Measurements from ENCODE around the gene RUNX3.

The RUNX3 gene

GRCh38 chr1:24874611-24875234, 55.4 kb downstream of the RUNX3 start:
- Histone ChIP-seq H3K4me3 (ENCODE audit: low read depth in 1 of 2, low read length in 2 of 2) (no peak overlapping the region), H3K27me3 (ENCODE audit: control insufficient read depth in 1 of 2, insufficient read depth in 2 of 2, low read length in 2 of 2) (peaks cover 0 to 6% of the 10 kb centered on the region in 2 donors), H3K9me3 (ENCODE audit: low read length) (no peaks in the 10 kb centered on the region), H3K9ac (ENCODE audit: low read length) (no peak overlapping the region), H3K27ac (ENCODE audit: low read depth, low read length) (no peak overlapping the region), H3K4me1 (ENCODE audit: insufficient read depth, low read length) (no peaks in the 10 kb centered on the region), H3K36me3 (ENCODE audit: insufficient read depth, low read length) (no peaks in the 10 kb centered on the region)

GRCh38 chr1:24874056-24874455, 56.0 kb downstream of the RUNX3 start:
- Histone ChIP-seq H3K4me1 (ENCODE audit: insufficient read depth, low read length) (no peaks in the 10 kb centered on the region), H3K4me3 (ENCODE audit: low read depth in 1 of 2, low read length in 2 of 2) (no peak overlapping the region), H3K36me3 (ENCODE audit: insufficient read depth, low read length) (no peaks in the 10 kb centered on the region), H3K27me3 (ENCODE audit: control insufficient read depth in 1 of 2, insufficient read depth in 2 of 2, low read length in 2 of 2) (peaks cover 0 to 6% of the 10 kb centered on the region in 2 donors), H3K27ac (ENCODE audit: low read depth, low read length) (no peak overlapping the region), H3K9me3 (ENCODE audit: low read length) (no peaks in the 10 kb centered on the region), H3K9ac (ENCODE audit: low read length) (no peak overlapping the region)

GRCh38 chr1:24873148-24873547, 56.9 kb downstream of the RUNX3 start:
- Histone ChIP-seq H3K4me3 (ENCODE audit: low read depth in 1 of 2, low read length in 2 of 2) (no peak overlapping the region), H3K27ac (ENCODE audit: low read depth, low read length) (no peak overlapping the region), H3K9me3 (ENCODE audit: low read length) (no peaks in the 10 kb centered on the region), H3K9ac (ENCODE audit: low read length) (no peak overlapping the region), H3K4me1 (ENCODE audit: insufficient read depth, low read length) (no peaks in the 10 kb centered on the region), H3K27me3 (ENCODE audit: control insufficient read depth in 1 of 2, insufficient read depth in 2 of 2, low read length in 2 of 2) (peaks cover 0 to 6% of the 10 kb centered on the region in 2 donors), H3K36me3 (ENCODE audit: insufficient read depth, low read length) (no peaks in the 10 kb centered on the region)

GRCh38 chr1:24872061-24872850, 57.8 kb downstream of the RUNX3 start:
- H3K27ac ChIP-seq (ENCODE audit: low read depth, low read length) = no peak overlapping the region
- H3K9me3 ChIP-seq (ENCODE audit: low read length) = no peaks in the 10 kb centered on the region
- peaks cover 0 to 6% of the 10 kb centered on the region in 2 donors for H3K27me3 ChIP-seq (ENCODE audit: control insufficient read depth in 1 of 2, insufficient read depth in 2 of 2, low read length in 2 of 2)
- no peaks in the 10 kb centered on the region for H3K36me3 ChIP-seq (ENCODE audit: insufficient read depth, low read length)
- H3K4me1 ChIP-seq (ENCODE audit: insufficient read depth, low read length) = no peaks in the 10 kb centered on the region
- H3K4me3 ChIP-seq (ENCODE audit: low read depth in 1 of 2, low read length in 2 of 2) = no peak overlapping the region
- H3K9ac ChIP-seq (ENCODE audit: low read length) = no peak overlapping the region

GRCh38 chr1:24871306-24871901, 58.7 kb downstream of the RUNX3 start:
- Histone ChIP-seq H3K4me1 (ENCODE audit: insufficient read depth, low read length) (no peaks in the 10 kb centered on the region), H3K4me3 (ENCODE audit: low read depth in 1 of 2, low read length in 2 of 2) (no peak overlapping the region), H3K27me3 (ENCODE audit: control insufficient read depth in 1 of 2, insufficient read depth in 2 of 2, low read length in 2 of 2) (peaks cover 0 to 12% of the 10 kb centered on the region in 2 donors), H3K27ac (ENCODE audit: low read depth, low read length) (no peak overlapping the region), H3K36me3 (ENCODE audit: insufficient read depth, low read length) (no peaks in the 10 kb centered on the region), H3K9ac (ENCODE audit: low read length) (no peak overlapping the region), H3K9me3 (ENCODE audit: low read length) (no peaks in the 10 kb centered on the region)

- H3K27me3 ChIP-seq (ENCODE audit: control insufficient read depth in 1 of 2, insufficient read depth in 2 of 2, low read length in 2 of 2) = peaks cover 0 to 16% of the 10 kb centered on the region in 2 donors
- H3K9me3 ChIP-seq (ENCODE audit: low read length) = no peaks in the 10 kb centered on the region
- no peaks in the 10 kb centered on the region for H3K4me1 ChIP-seq (ENCODE audit: insufficient read depth, low read length)
- H3K9ac ChIP-seq (ENCODE audit: low read length) = no peak overlapping the region
- H3K27ac ChIP-seq (ENCODE audit: low read depth, low read length) = no peak overlapping the region
- H3K36me3 ChIP-seq (ENCODE audit: insufficient read depth, low read length) = no peaks in the 10 kb centered on the region
- no peak overlapping the region for H3K4me3 ChIP-seq (ENCODE audit: low read depth in 1 of 2, low read length in 2 of 2)
Measured at GRCh38 chr1:24870551-24871195, 59.4 kb downstream of the RUNX3 start.

GRCh38 chr1:24868016-24868875, 61.8 kb downstream of the RUNX3 start:
- H3K27ac ChIP-seq (ENCODE audit: low read depth, low read length) = no peak overlapping the region
- H3K4me1 ChIP-seq (ENCODE audit: insufficient read depth, low read length) = no peaks in the 10 kb centered on the region
- no peak overlapping the region for H3K9ac ChIP-seq (ENCODE audit: low read length)
- H3K9me3 ChIP-seq (ENCODE audit: low read length) = no peaks in the 10 kb centered on the region
- no peak overlapping the region for H3K4me3 ChIP-seq (ENCODE audit: low read depth in 1 of 2, low read length in 2 of 2)
- no peaks in the 10 kb centered on the region for H3K36me3 ChIP-seq (ENCODE audit: insufficient read depth, low read length)
- H3K27me3 ChIP-seq (ENCODE audit: control insufficient read depth in 1 of 2, insufficient read depth in 2 of 2, low read length in 2 of 2) = peaks cover 0 to 16% of the 10 kb centered on the region in 2 donors

GRCh38 chr1:24867084-24867870, 62.8 kb downstream of the RUNX3 start:
- no peaks in the 10 kb centered on the region for H3K9me3 ChIP-seq (ENCODE audit: low read length)
- peaks cover 0 to 16% of the 10 kb centered on the region in 2 donors for H3K27me3 ChIP-seq (ENCODE audit: control insufficient read depth in 1 of 2, insufficient read depth in 2 of 2, low read length in 2 of 2)
- H3K9ac ChIP-seq (ENCODE audit: low read length) = no peak overlapping the region
- H3K4me3 ChIP-seq (ENCODE audit: low read depth in 1 of 2, low read length in 2 of 2) = no peak overlapping the region
- H3K4me1 ChIP-seq (ENCODE audit: insufficient read depth, low read length) = no peaks in the 10 kb centered on the region
- no peak overlapping the region for H3K27ac ChIP-seq (ENCODE audit: low read depth, low read length)
- no peaks in the 10 kb centered on the region for H3K36me3 ChIP-seq (ENCODE audit: insufficient read depth, low read length)

GRCh38 chr1:24866211-24867083, 63.6 kb downstream of the RUNX3 start:
- Histone ChIP-seq H3K4me1 (ENCODE audit: insufficient read depth, low read length) (no peaks in the 10 kb centered on the region), H3K9ac (ENCODE audit: low read length) (no peak overlapping the region), H3K27me3 (ENCODE audit: control insufficient read depth in 1 of 2, insufficient read depth in 2 of 2, low read length in 2 of 2) (peaks cover 0 to 23% of the 10 kb centered on the region in 2 donors), H3K4me3 (ENCODE audit: low read depth in 1 of 2, low read length in 2 of 2) (no peak overlapping the region), H3K27ac (ENCODE audit: low read depth, low read length) (no peak overlapping the region), H3K9me3 (ENCODE audit: low read length) (no peaks in the 10 kb centered on the region), H3K36me3 (ENCODE audit: insufficient read depth, low read length) (no peaks in the 10 kb centered on the region)

- peaks cover 0 to 20% of the 10 kb centered on the region in 2 donors for H3K27me3 ChIP-seq (ENCODE audit: control insufficient read depth in 1 of 2, insufficient read depth in 2 of 2, low read length in 2 of 2)
- no peaks in the 10 kb centered on the region for H3K4me1 ChIP-seq (ENCODE audit: insufficient read depth, low read length)
- H3K9ac ChIP-seq (ENCODE audit: low read length) = no peak overlapping the region
- no peaks in the 10 kb centered on the region for H3K9me3 ChIP-seq (ENCODE audit: low read length)
- H3K27ac ChIP-seq (ENCODE audit: low read depth, low read length) = no peak overlapping the region
- no peak overlapping the region for H3K4me3 ChIP-seq (ENCODE audit: low read depth in 1 of 2, low read length in 2 of 2)
- no peaks in the 10 kb centered on the region for H3K36me3 ChIP-seq (ENCODE audit: insufficient read depth, low read length)
Measured at GRCh38 chr1:24865587-24865986, 64.5 kb downstream of the RUNX3 start.
